ENCODE measurements around the gene SLC22A14.

DNA sequence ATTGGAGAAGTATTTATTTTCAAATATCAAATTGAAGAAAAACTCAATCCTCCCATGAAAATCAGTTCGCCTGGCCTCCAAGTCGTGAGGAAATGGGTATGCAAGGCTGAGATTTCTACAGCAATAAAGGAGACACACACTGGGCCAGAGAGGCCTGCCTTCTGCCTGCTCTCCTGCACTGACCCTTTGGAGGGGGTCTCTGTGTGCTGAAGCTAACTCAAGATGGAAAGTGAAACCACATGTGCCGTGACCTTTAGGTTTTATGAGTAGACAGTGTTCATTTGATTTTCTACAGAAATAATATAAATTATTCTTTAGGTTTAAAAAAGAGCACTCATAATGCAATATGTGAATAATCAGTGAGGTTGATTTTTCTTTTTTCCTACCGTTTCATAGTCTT is 28.4 kb upstream of the SLC22A14 start:
- TF ChIP-seq, protein P1, sequence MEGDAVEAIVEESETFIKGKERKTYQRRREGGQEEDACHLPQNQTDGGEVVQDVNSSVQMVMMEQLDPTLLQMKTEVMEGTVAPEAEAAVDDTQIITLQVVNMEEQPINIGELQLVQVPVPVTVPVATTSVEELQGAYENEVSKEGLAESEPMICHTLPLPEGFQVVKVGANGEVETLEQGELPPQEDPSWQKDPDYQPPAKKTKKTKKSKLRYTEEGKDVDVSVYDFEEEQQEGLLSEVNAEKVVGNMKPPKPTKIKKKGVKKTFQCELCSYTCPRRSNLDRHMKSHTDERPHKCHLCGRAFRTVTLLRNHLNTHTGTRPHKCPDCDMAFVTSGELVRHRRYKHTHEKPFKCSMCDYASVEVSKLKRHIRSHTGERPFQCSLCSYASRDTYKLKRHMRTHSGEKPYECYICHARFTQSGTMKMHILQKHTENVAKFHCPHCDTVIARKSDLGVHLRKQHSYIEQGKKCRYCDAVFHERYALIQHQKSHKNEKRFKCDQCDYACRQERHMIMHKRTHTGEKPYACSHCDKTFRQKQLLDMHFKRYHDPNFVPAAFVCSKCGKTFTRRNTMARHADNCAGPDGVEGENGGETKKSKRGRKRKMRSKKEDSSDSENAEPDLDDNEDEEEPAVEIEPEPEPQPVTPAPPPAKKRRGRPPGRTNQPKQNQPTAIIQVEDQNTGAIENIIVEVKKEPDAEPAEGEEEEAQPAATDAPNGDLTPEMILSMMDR (IDR thresholded peaks at IDR 0.05) = no peak
- no peak for TF ChIP-seq POLR2AphosphoS5 (IDR thresholded peaks at IDR 0.05)
